Activated T-cell treated with anti-CD3 and anti-CD28 coated beads, Interleukin-2, amount 50 U/mL, for 24 hours (primary cell): ENCODE results near the gene GDPGP1.
"Not testable (repeated sequence)": the region's sequence is repeated elsewhere in the genome, so short reads cannot be mapped to it uniquely, and the experiment has no call there.

ENCODE experiments used
- DNase-seq: peaks from one replicate; pipeline ENCODE4 v3.0.0-alpha.2; 2020
- H3K27ac Mint-ChIP-seq: 2 replicates; pipeline ENCODE4 v1.8.0; 2020; ENCODE audit warnings: mild to moderate bottlenecking, mixed read lengths
- H3K27me3 Mint-ChIP-seq: 2 replicates; pipeline ENCODE4 v1.8.0; 2020; ENCODE audit warnings: mixed read lengths
- H3K36me3 Mint-ChIP-seq: 2 replicates; pipeline ENCODE4 v1.8.0; 2020; ENCODE audit warnings: low read depth, mixed read lengths
- H3K4me1 Mint-ChIP-seq: 2 replicates; pipeline ENCODE4 v1.8.0; 2020; ENCODE audit warnings: low read depth, mixed read lengths
- H3K4me3 Mint-ChIP-seq: 2 replicates; pipeline ENCODE4 v1.8.0; 2020; ENCODE audit warnings: mild to moderate bottlenecking, moderate library complexity, mixed read lengths
- H3K9me3 Mint-ChIP-seq: 2 replicates; pipeline ENCODE4 v1.8.0; 2020; ENCODE audit warnings: mixed read lengths

Gene GDPGP1

DNA sequence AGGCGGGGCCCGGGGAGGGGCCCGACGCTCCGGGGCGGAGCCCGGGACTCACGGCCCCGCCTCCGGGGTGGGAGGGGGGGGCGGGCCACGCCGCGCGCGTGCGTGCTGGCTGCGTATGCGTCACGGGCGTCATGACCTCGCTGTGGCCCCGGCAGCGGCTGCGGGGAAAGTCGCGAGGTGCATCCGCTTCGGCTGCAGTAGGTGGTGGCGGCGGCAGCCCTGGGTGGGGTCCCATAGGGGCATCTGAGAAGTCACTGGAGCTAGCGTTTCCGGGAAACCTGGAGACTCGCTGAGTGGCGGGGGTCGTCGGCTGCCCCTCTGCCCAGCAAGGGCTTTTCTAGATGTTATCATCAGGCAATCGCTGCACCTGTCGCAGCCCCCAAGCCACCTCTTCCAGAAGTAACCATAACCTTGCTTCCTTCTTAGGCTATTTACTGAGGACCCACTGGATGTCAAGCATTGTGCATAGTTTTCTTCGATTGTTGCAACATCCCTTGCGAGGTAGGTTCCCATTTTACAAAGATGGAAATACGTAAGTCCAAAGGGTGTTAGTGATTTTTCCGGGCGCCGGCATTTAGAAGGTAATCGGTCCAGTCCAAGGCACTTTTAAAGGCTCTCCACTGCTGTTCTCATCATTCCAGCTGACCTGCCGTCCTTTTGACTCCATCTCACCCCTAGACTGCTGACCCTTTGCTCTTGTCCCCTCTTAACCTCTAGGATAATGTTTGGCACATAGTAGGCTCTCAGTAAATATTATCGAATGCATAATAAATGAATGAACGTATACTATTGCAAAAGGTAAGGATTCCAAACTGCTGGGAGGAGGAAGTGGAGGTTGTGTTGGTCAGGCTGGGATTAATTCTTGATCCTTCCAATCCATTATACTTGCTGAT, at the start of gene GDPGP1:
Gene GDPGP1 (plus strand): TSS at position 114 of the 893 bp plus-strand sequence. CDS start 6,700 bp downstream, outside the sequence.
- Mint-ChIP-seq H3K9me3 (no peaks in the 10 kb centered on the region), H3K36me3 (peaks cover 75% of the 10 kb centered on the region), H3K27me3 (no peaks in the 10 kb centered on the region), H3K4me3 (peak within 1 kb of the TSS; percentile 94), H3K27ac (peak within 1 kb of the TSS; percentile 97), H3K4me1 (peaks cover 57% of the 10 kb centered on the region)
- DNase-seq = no peak

GRCh38 chr15:90184786-90185704, 49.0 kb upstream of the GDPGP1 start:
- DNase-seq = peak; percentile 67

DNA sequence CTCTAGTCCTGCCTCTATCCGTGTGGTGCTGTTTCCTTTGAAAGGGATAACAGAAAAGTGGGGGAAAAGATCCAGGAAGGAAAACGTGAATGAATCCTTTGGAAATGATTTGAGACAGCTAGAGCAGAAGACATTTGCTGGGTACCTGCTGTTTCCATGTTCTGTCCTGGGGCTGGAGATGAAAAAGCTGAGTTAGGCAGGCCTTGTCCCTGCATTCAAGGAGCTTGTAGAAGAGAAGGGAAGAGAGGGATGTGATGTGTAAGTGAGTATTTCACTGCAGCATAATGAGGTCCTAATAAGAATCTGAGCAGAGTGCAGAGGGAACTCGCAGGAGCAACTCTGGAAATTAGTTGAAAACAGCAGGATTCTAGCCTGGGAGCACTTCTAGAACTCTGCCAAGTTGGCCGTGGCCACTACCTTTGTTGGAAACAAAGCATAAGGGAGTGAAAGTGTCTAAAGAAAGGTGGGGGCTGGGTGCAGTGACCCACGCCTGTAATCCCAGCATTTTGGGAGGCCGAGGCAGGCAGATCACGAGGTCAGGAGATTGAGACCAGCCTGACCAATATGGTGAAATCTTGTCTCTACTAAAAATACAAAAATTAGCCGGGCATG, 46.6 kb upstream of the GDPGP1 start:
- Mint-ChIP-seq H3K27ac (no peak overlapping the region), H3K4me1 (peaks cover 24% of the 10 kb centered on the region), H3K9me3 (no peaks in the 10 kb centered on the region), H3K36me3 (no peaks in the 10 kb centered on the region), H3K27me3 (no peaks in the 10 kb centered on the region), H3K4me3 (no peak overlapping the region)
- DNase-seq = no peak

More at GRCh38 chr15:90184786-90185704, 49.0 kb upstream of the GDPGP1 start:
- Mint-ChIP-seq H3K4me1 (peaks cover 13% of the 10 kb centered on the region), H3K27me3 (no peaks in the 10 kb centered on the region), H3K4me3 (peak overlapping the region; percentile 78), H3K36me3 (no peaks in the 10 kb centered on the region), H3K27ac (peak overlapping the region; percentile 82), H3K9me3 (no peaks in the 10 kb centered on the region)

DNA sequence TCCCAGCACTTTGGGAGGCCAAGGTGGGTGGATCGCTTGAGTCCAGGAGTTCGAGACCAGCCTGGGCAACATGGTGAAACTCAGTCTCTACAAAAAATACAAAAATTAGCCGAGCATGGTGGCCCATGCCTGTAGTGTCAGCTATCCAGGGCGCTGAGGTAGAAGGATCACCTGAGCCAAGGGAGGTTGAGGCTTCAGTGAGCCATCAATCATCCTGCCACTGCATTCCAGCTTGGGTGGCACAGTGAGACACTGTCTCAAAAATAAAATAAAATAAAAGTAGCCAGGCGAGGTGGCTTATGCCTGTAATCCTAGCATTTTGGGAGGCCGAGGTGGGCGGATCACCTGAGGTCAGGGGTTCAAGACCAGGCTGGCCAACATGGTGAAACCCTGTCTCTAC, 45.9 kb upstream of the GDPGP1 start:
- H3K4me1 Mint-ChIP-seq = peaks cover 30% of the 10 kb centered on the region
- H3K4me3 Mint-ChIP-seq, H3K9me3 Mint-ChIP-seq, H3K27ac Mint-ChIP-seq, H3K27me3 Mint-ChIP-seq, DNase-seq, H3K36me3 Mint-ChIP-seq: not testable (repeated sequence)

- DNase-seq = no peak
- H3K27ac Mint-ChIP-seq = peak overlapping the region; percentile 22
- H3K4me3 Mint-ChIP-seq = no peak overlapping the region
- no peaks in the 10 kb centered on the region for H3K27me3 Mint-ChIP-seq
- H3K9me3 Mint-ChIP-seq = no peaks in the 10 kb centered on the region
- H3K4me1 Mint-ChIP-seq = peaks cover 30% of the 10 kb centered on the region
- H3K36me3 Mint-ChIP-seq = no peaks in the 10 kb centered on the region
Measured at GRCh38 chr15:90188914-90189748, 44.9 kb upstream of the GDPGP1 start.

GRCh38 chr15:90189781-90190467, 44.1 kb upstream of the GDPGP1 start:
- no peak for DNase-seq
- H3K4me1 Mint-ChIP-seq = peaks cover 28% of the 10 kb centered on the region
- no peak overlapping the region for H3K4me3 Mint-ChIP-seq
- H3K36me3 Mint-ChIP-seq = no peaks in the 10 kb centered on the region
- no peaks in the 10 kb centered on the region for H3K9me3 Mint-ChIP-seq
- no peaks in the 10 kb centered on the region for H3K27me3 Mint-ChIP-seq
- no peak overlapping the region for H3K27ac Mint-ChIP-seq

DNA sequence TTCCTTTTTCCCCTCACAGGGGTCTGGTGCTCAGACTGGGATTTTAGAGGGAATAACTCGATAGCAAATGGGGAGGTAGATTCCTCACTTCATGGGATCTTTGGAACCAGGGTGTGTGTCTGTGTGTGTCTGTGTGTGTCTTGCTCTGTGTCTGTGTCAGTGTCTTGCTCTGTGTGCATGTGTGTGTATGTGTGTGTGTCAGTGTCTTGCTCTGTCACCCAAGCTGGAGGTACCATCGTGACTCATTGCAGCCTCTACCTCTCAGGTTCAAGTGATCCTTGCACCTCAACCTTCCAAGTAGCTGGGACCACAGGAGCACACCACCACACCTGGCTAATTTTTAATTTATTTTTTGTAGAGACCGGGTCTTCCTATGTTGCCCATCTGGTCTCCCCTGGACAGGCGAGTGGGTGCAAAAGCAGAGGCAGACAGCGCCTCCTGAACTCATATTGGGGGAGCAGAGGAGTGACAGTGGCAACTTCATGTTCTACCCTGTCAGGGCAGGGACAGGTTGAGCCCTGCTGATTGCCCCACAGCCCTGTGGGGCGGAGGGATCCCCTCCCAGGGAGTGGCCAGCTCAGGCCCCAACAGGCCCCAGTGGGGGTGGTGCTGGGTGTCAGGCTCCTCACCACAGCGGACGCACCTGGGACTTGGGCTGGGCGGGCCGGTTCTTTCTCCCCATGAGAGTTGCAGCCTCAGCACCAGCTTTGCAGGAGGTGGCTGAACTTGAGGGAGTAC, 43.2 kb upstream of the GDPGP1 start:
- no peaks in the 10 kb centered on the region for H3K9me3 Mint-ChIP-seq
- H3K36me3 Mint-ChIP-seq = no peaks in the 10 kb centered on the region
- no peak for DNase-seq
- H3K4me1 Mint-ChIP-seq = peaks cover 23% of the 10 kb centered on the region
- no peak overlapping the region for H3K27ac Mint-ChIP-seq
- H3K4me3 Mint-ChIP-seq = no peak overlapping the region
- no peaks in the 10 kb centered on the region for H3K27me3 Mint-ChIP-seq

GRCh38 chr15:90191344-90191687, 42.7 kb upstream of the GDPGP1 start:
- no peak for DNase-seq
- no peaks in the 10 kb centered on the region for H3K9me3 Mint-ChIP-seq
- H3K27ac Mint-ChIP-seq = peak overlapping the region; percentile 18
- H3K27me3 Mint-ChIP-seq = no peaks in the 10 kb centered on the region
- no peak overlapping the region for H3K4me3 Mint-ChIP-seq
- no peaks in the 10 kb centered on the region for H3K36me3 Mint-ChIP-seq
- H3K4me1 Mint-ChIP-seq = peaks cover 23% of the 10 kb centered on the region

DNA sequence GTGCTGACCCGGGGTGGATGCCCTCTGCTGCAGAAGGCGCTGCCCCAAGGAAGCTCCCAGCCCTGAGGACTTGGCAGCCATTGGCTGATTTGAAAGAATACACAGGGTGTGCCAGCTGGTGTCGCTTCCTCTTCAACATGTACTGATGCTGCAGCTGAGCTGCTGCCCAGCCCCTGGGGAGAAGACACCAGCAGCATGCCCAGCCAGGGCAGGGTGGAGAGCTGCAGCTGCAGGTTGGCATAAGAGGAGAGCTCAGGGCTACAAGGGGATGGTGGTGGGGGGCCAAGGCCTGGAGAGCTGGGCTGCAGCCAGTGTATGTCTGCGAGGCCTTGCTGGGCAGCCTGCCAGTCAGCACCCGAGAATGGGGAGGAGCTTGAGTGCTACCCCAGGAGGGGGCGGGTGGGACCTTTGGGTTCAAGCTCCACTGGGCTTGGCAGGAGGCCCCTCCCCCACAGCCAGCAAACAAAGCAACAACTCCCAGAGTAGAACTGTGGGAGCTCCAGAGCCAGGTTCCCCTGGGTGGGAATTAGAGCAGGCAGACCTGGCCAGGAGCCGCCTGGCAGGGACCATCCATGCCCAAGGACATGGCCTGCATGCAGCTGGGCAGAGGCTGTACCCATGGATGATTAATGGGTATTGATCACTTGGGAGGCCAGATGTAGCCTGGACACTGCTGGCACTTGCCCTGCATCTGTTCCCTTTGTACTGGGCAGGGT, 42.1 kb upstream of the GDPGP1 start:
- peak overlapping the region; percentile 34 for H3K27ac Mint-ChIP-seq
- DNase-seq = peak; percentile 54
- peaks cover 23% of the 10 kb centered on the region for H3K4me1 Mint-ChIP-seq

DNA sequence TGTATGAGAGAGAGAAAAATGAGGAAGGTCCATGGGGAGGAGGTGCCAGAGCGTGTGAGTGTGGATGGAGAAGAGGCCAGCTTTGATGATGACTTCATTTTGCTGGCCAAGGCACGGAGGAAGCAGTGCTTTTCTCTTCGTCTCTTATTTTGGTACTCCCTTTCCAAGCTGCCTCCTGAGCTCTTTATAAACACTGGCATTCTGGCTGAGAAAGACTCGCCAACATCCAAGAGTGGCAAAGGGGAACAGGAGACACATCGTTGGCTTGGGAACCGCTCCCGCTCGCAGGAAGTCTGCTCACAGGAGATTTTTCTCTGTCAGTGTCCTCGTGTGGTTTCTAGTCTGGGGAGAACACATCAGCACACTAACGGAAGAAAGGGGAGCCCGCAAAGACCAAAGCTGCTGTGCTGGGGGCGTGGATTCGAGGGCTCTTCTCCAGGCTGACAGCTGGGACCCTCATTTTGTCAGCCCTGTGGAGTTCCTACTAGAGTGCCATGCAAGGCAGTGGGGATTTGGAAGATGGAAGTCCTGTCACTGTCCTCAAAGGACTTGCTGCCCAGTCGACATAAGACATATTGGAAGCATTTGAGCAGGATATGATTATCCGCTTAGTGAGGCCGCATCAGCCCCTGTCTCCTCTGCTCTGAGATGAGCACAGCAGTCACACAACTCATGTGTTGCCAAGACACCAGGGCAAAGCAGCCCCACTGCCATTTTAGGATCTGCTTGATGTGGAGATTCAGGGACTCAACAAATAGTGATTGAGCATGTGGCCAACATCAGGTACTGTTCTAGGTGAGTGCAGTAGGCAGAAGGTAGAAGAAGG, 40.8 kb upstream of the GDPGP1 start:
- no peaks in the 10 kb centered on the region for H3K27me3 Mint-ChIP-seq
- no peak for DNase-seq
- peaks cover 23% of the 10 kb centered on the region for H3K4me1 Mint-ChIP-seq
- peak overlapping the region; percentile 6 for H3K27ac Mint-ChIP-seq
- no peaks in the 10 kb centered on the region for H3K9me3 Mint-ChIP-seq
- H3K36me3 Mint-ChIP-seq = no peaks in the 10 kb centered on the region
- no peak overlapping the region for H3K4me3 Mint-ChIP-seq

More for the DNA sequence above, 42.1 kb upstream of the GDPGP1 start:
- Mint-ChIP-seq H3K36me3 (no peaks in the 10 kb centered on the region), H3K4me3 (peak overlapping the region; percentile 4), H3K27me3 (no peaks in the 10 kb centered on the region), H3K9me3 (no peaks in the 10 kb centered on the region)

GRCh38 chr15:90194655-90195054, 39.4 kb upstream of the GDPGP1 start:
- H3K36me3 Mint-ChIP-seq = no peaks in the 10 kb centered on the region
- no peak for DNase-seq
- no peak overlapping the region for H3K27ac Mint-ChIP-seq
- no peaks in the 10 kb centered on the region for H3K9me3 Mint-ChIP-seq
- H3K4me1 Mint-ChIP-seq = peaks cover 23% of the 10 kb centered on the region
- H3K27me3 Mint-ChIP-seq = no peaks in the 10 kb centered on the region
- no peak overlapping the region for H3K4me3 Mint-ChIP-seq
